ENCODE measurements around the gene MYLK.

GRCh38 chr3:123749711-123750110 is 134.4 kb downstream of the MYLK start:
- TF ChIP-seq, protein P1, sequence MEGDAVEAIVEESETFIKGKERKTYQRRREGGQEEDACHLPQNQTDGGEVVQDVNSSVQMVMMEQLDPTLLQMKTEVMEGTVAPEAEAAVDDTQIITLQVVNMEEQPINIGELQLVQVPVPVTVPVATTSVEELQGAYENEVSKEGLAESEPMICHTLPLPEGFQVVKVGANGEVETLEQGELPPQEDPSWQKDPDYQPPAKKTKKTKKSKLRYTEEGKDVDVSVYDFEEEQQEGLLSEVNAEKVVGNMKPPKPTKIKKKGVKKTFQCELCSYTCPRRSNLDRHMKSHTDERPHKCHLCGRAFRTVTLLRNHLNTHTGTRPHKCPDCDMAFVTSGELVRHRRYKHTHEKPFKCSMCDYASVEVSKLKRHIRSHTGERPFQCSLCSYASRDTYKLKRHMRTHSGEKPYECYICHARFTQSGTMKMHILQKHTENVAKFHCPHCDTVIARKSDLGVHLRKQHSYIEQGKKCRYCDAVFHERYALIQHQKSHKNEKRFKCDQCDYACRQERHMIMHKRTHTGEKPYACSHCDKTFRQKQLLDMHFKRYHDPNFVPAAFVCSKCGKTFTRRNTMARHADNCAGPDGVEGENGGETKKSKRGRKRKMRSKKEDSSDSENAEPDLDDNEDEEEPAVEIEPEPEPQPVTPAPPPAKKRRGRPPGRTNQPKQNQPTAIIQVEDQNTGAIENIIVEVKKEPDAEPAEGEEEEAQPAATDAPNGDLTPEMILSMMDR (IDR thresholded peaks at IDR 0.05): no peak
- TF ChIP-seq POLR2A (IDR thresholded peaks at IDR 0.05): no peak
